Smooth muscle cell (in vitro differentiated cells): ENCODE data around the gene ESYT2. TPM values are rescaled to one million over a fixed set of nuclear protein-coding genes. Genes with fewer than 3 reads are reported as not detected.

Source experiments
- DNase-seq: peaks from one replicate; lab custom pipeline; 2025; ENCODE audit not compliant: unreplicated experiment; lab: John Stamatoyannopoulos, UW
- H2AFZ ChIP-seq: fragments of 200-600 bp; sonication (generic); 2 replicates; pipeline ENCODE4 v1.6.0; 2016; ENCODE audit warnings: antibody characterized with exemption, low read depth, mild to moderate bottlenecking
- H3F3A ChIP-seq: fragments of 200-600 bp; sonication (generic); 2 replicates; pipeline ENCODE4 v1.6.0; 2017; ENCODE audit warnings: antibody characterized with exemption, low read depth
- H3K27ac ChIP-seq: fragments of 200-600 bp; sonication (generic); 2 replicates; pipeline ENCODE4 v1.5.1; 2016; ENCODE audit warnings: low read depth, mild to moderate bottlenecking
- H3K27me3 ChIP-seq: fragments of 200-600 bp; sonication (generic); 2 replicates; pipeline ENCODE4 v1.6.1; 2016; ENCODE audit warnings: low read depth, mild to moderate bottlenecking
- H3K36me3 ChIP-seq: fragments of 200-600 bp; sonication (generic); 2 replicates; pipeline ENCODE4 v1.5.1; 2016; ENCODE audit warnings: low read depth
- H3K4me1 ChIP-seq: fragments of 200-600 bp; sonication (generic); 2 replicates; pipeline ENCODE4 v1.5.1; 2016; ENCODE audit warnings: low read depth
- H3K4me2 ChIP-seq: fragments of 200-600 bp; sonication (generic); 2 replicates; pipeline ENCODE4 v1.6.0; 2016; ENCODE audit warnings: mild to moderate bottlenecking
- H3K4me3 ChIP-seq: fragments of 200-600 bp; sonication (generic); 2 replicates; pipeline ENCODE4 v1.5.1; 2016; ENCODE audit warnings: mild to moderate bottlenecking
- H3K79me2 ChIP-seq: fragments of 200-600 bp; sonication (generic); 2 replicates; pipeline ENCODE4 v1.6.0; 2016; ENCODE audit warnings: low read depth, mild to moderate bottlenecking
- H3K9ac ChIP-seq: fragments of 200-600 bp; sonication (generic); 2 replicates; pipeline ENCODE4 v1.6.0; 2016; ENCODE audit warnings: low read depth
- H3K9me3 ChIP-seq: fragments of 200-600 bp; sonication (generic); replicated peaks from 2 replicates; pipeline ENCODE4 v1.5.1; 2016; ENCODE audit warnings: low read depth
- H4K20me1 ChIP-seq: fragments of 200-600 bp; sonication (generic); 2 replicates; pipeline ENCODE4 v1.6.0; 2016; ENCODE audit warnings: low read depth
- WGBS: methylation state at CpG from one replicate; pipeline ENCODE4 v1.1.7; 2016; ENCODE audit warnings: low lambda C conversion rate; 5-methylcytosine and 5-hydroxymethylcytosine counted together
- polyA plus RNA-seq: library from polyadenylated mRNA; unstranded; fragments of >200 nt; fragmentation: Nextera tagmentation; extraction: Ambion mirVana; gene quantifications from 2 replicates; pipeline ENCODE4 v1.2.1, GENCODE V29; 2016
- total RNA-seq: library from RNA; depleted of rRNA; stranded (reverse); fragments of >200 nt; gene quantifications from 2 replicates; pipeline ENCODE4 v1.2.3, GENCODE V29; 2014
- TF ChIP-seq, protein P1 (sequence below): fragments of 200-600 bp; sonication (generic); IDR thresholded peaks from 2 replicates; pipeline ENCODE4 v1.5.1; 2017; ENCODE audit warnings: borderline replicate concordance, mild to moderate bottlenecking, antibody characterized with exemption; ENCODE audit not compliant: insufficient read depth, poor library complexity, severe bottlenecking

Gene ESYT2
- total and polyA plus RNA-seq, 2 experiments from 2014 or later, result 27.9 to 69.4 TPM

DNA sequence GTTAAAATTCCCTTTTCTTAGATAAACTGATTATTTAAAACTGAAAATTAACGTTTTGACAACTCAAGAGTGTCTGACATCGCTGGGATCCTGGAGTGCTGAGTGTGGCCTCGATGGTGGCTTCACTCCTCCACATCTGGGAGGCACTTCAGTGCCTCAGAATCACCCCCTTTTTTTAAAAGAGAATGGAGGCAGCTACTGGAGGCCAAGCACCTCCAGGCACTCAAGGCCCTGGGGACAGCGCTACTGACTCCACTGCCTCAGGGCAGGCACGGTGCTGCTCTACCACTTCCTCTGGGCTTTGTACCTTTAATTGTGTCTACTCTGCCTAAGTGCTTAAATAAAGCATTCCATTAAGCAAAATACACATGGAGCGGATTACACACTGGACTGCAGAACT lies 97.5 kb downstream of the ESYT2 start:
- TF ChIP-seq, protein P1, sequence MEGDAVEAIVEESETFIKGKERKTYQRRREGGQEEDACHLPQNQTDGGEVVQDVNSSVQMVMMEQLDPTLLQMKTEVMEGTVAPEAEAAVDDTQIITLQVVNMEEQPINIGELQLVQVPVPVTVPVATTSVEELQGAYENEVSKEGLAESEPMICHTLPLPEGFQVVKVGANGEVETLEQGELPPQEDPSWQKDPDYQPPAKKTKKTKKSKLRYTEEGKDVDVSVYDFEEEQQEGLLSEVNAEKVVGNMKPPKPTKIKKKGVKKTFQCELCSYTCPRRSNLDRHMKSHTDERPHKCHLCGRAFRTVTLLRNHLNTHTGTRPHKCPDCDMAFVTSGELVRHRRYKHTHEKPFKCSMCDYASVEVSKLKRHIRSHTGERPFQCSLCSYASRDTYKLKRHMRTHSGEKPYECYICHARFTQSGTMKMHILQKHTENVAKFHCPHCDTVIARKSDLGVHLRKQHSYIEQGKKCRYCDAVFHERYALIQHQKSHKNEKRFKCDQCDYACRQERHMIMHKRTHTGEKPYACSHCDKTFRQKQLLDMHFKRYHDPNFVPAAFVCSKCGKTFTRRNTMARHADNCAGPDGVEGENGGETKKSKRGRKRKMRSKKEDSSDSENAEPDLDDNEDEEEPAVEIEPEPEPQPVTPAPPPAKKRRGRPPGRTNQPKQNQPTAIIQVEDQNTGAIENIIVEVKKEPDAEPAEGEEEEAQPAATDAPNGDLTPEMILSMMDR, result no peak
- no peak overlapping the region for H3K4me3 ChIP-seq
- WGBS, result 95% methylated on average over 6 of the region's 6 CpGs
- peaks cover 7% of the 10 kb centered on the region for H3F3A ChIP-seq
- no peak overlapping the region for H3K4me2 ChIP-seq
- H3K9me3 ChIP-seq, result no peaks in the 10 kb centered on the region
- H3K27me3 ChIP-seq, result no peaks in the 10 kb centered on the region
- no peak overlapping the region for H3K27ac ChIP-seq
- no peaks in the 10 kb centered on the region for H3K79me2 ChIP-seq
- H2AFZ ChIP-seq, result no peak overlapping the region
- no peak for DNase-seq
- H3K9ac ChIP-seq, result no peak overlapping the region
- H4K20me1 ChIP-seq, result no peaks in the 10 kb centered on the region
- no peaks in the 10 kb centered on the region for H3K4me1 ChIP-seq
- H3K36me3 ChIP-seq, result no peaks in the 10 kb centered on the region

DNA sequence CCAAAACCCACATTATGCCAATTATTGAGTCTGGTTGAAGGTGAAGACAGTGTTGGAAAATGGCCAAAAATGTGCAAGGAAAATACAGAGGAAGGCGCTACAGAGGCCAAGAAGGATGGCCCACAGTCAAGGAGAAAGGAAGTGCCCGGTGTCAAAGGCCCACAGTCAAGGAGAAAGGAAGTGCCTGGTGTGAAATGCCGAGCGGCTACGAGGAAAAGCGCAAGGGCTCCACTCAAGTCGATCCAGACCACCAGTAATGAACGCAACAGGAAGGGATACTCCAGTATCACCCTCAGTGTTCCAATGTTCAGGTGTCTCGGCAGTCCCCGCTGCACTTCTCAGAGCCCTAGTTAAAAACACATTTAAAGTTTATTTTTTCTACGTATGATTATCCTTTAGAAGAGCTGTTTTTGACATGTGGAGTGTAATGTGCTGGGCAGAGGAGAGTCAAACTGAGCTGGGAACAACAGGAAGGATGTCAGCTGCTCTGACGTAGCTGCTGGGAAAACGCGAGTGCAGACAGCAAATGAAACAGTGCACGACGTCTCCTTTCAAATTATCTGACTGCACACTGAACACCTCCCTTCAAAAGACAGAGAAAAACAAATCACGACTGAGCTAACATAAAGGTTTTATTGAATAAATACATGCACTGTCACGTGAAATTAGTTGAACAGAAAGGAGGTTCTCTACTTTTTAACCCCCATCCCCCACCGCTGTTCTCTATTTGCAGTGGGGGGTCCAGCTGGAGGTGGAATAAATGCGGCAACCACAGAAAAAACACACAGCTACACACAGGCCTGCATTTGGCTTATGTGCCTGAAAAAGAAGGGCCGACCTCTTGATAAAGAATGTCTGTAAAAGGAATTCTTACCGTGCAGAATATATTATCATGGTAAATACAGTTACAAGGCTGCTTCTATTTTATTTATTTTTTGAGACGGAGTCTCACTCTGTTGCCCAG lies 98.6 kb downstream of the ESYT2 start:
- no peaks in the 10 kb centered on the region for H3K4me1 ChIP-seq
- H2AFZ ChIP-seq, result no peak overlapping the region
- no peak for DNase-seq
- H3K79me2 ChIP-seq, result no peaks in the 10 kb centered on the region
- H3K27me3 ChIP-seq, result no peaks in the 10 kb centered on the region
- no peaks in the 10 kb centered on the region for H3K9me3 ChIP-seq
- no peak overlapping the region for H3K27ac ChIP-seq
- H4K20me1 ChIP-seq, result no peaks in the 10 kb centered on the region
- no peak overlapping the region for H3K4me2 ChIP-seq
- no peaks in the 10 kb centered on the region for H3K36me3 ChIP-seq
- H3K4me3 ChIP-seq, result no peak overlapping the region
- TF ChIP-seq, protein P1, result no peak
- H3K9ac ChIP-seq, result no peak overlapping the region
- WGBS, result 97% methylated on average over 23 of the region's 23 CpGs
- H3F3A ChIP-seq, result no peaks in the 10 kb centered on the region

DNA sequence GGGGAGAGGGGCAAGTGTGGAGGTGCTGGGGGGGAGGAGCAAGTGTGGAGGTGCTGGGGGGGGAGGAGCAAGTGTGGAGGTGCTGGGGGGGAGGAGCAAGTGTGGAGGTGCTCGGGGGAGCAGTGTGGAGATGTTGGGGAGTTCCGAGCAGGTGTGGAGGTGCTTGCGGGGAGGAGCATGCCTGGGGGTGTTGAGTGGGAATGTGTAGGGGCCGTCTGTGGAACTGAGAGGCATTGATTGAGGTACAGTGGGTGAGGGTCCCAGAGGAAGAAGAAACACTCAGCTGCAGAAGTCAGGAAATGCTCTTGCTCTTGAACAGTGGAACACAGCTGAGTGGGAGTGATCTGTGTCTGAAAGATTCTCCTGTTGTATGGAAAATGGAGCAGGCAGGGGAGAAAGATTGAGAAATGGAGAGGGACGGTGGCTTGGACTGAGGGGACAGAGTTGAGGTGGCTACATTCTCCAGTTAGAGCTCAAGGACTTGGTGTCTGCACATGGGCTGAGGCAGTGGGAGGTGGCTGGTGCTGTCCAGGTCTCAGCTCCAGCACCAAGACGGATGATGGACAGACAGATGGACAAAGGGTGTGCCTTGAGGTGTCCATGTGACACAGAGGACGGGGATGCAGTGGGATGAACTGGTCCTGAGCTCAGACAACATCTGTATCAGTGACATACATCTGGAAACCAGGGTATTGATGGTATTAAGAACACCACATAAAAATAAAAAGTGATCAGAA lies 99.5 kb downstream of the ESYT2 start:
- no peaks in the 10 kb centered on the region for H3K79me2 ChIP-seq
- H3F3A ChIP-seq, result no peaks in the 10 kb centered on the region
- no peaks in the 10 kb centered on the region for H4K20me1 ChIP-seq
- H3K27me3 ChIP-seq, result no peaks in the 10 kb centered on the region
- no peak overlapping the region for H2AFZ ChIP-seq
- H3K9ac ChIP-seq, result no peak overlapping the region
- DNase-seq, result no peak
- WGBS, result 100% methylated on average over 3 of the region's 7 CpGs
- TF ChIP-seq, protein P1, result no peak
- no peak overlapping the region for H3K27ac ChIP-seq
- no peaks in the 10 kb centered on the region for H3K4me1 ChIP-seq
- H3K9me3 ChIP-seq, result no peaks in the 10 kb centered on the region
- H3K4me2 ChIP-seq, result no peak overlapping the region
- H3K4me3 ChIP-seq, result no peak overlapping the region
- no peaks in the 10 kb centered on the region for H3K36me3 ChIP-seq
